ENCODE data around the gene SRP68. TPM values are rescaled to one million over a fixed set of nuclear protein-coding genes. Genes with fewer than 3 reads are reported as not detected.

The SRP68 gene
- total RNA-seq, 1 experiment from 2014 or later, result 37.3 TPM

DNA sequence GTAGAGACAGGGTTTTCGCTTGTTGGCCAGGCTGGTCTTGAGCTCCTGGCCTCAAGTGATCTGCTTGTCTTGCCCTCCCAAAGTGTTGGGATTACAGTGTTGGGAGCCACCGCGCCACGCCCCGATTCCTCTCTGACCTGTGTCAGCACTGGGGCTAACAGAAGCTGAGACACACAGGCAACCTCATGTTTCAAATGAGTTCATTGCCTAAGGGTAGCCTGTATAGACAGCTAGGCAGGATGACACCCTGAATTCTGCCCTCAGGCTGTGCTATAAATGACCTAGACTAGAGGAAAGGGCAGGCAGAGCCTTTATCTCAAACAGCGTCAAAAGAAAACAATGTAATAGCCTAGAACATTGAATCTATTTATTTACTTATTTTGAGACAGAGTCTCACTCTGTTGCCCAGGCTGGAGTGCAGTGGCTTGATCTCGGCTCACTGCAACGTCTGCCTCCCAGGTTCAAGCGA is 74.0 kb downstream of the SRP68 start:
- DNase-seq (ENCODE audit: low spot score), result no peak

DNA sequence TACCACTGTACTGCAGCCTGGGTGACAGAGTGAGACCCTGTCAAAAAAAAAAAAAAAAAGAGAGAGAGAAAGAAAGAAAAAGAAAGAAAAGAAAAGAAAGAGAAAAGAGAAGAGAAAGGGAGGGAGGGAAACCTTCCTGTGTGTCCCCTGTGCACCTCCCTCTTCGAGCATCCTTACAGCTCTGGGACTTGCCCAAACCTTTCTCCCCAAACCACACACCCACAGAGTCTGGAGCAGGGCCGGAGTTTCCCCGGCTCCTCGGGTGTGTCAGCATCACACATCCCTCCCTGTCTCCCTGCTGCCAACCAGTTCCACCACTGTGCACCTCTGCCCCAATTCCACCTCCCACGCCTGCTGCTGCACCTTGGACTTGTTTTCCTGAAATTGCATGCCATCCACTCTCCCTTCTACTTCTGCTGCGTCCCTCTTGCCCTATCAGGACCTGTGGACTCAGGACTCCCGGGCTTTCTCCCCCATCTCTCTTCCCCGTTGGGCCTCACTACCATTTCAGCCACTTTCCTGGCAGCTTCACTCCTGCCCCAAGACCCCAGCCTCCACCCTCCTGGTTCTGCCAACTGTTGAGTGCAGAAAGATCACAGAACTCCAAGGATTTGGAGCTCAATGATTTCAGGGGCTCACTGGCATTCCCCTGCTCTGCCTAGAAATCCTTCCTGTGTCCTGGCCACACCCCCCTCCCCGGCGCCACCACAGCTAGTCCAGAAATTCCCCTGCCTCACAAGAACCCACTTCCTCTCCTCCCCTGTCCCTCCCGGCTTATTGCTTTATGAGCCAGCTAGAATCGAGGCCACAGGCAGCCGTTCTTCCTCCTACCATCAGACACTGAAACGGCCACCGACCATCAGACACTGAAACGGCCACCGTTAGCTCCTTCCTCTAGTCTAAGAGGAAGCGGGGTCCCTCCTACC is 75.4 kb downstream of the SRP68 start:
- DNase-seq (ENCODE audit: low spot score), result peak; percentile 85

DNA sequence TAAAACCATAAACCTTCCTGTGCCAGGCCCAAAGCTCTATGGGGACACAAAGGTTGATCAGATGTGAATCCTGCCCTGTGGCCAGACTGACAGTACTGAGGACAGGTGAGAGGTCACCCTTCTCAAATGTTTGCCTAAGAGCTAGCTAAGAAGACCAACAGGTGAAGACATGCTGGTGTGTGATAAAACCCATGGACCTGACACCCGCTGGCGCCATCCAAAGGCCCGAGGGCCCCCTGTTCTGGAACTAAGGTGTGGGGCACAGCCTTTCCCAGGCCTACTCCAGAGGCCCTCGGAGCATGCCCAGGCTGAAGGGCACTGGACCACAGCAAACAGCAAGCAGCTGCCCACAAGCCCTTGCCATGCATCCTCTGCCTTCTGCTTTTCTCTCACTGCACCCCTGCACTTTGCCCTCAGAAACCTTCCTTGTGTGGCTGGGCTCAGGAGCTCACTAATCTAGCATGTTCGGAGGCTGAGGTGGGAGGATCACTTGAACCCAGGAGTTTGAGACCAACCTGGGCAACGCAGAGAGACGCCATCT is 76.9 kb downstream of the SRP68 start:
- DNase-seq (ENCODE audit: low spot score), result no peak

DNA sequence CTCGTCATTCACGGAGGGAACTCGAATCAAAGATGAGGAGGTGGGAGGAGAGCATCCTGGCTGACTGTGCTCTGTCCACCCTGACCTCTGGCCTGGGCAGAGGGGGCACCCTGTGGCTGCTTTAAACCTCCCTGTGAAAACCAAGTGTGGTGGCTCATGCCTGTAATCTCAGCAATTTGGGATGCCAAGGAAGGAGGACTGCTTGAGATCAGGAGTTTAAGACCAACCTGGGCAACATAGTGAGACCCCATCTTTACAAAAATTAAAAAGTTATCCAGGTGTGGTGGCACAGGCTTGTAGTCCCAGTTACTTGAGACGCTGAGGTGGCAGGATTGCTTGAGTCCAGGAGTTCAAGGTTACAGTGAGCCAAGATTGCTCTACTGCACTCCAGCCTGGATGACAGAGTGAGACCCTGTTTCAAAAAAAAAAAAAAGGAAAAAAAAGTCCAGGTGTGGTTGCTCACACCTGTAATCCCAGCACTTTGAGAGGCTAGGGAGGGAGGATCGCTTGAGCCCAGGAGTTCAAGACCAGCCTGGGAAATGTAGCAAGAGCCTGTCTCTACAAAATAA is 77.4 kb downstream of the SRP68 start:
- no peak for DNase-seq (ENCODE audit: low spot score)

DNA sequence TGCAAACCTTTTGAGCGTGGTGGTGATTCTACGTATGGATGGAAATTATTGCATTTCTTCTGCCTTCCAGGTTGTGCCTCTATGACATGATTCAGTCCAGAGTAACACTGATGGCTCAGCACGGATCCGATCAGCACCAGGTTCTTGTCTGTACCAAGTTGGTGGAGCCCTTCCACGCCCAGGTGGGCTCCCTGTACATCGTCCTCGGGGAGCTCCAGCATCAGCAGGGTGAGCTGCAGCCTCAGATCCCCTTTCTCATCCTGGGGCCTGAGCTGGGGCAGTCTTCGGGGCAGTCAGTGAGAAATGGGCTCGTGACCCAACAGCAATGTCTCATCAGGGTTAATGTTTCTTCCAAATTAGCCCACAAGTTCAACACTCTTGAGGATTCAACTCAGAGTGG is 80.9 kb downstream of the SRP68 start:
- DNase-seq (ENCODE audit: low spot score), result no peak

Other genes starting within 250 kb of the SRP68 start
- 1.9 and 2.9 TPM in 2 replicates for gene UNC13D, start 228.1 kb downstream of the SRP68 start, total RNA-seq (2014; rRNA removed; shearing (Covaris generic))
- gene WBP2, start 217.2 kb downstream of the SRP68 start, total RNA-seq (2014; rRNA removed; shearing (Covaris generic)), result 14.8 and 26.3 TPM in 2 replicates
- 12.9 and 13.5 TPM in 2 replicates for gene TRIM47, start 193.9 kb downstream of the SRP68 start, total RNA-seq (2014; rRNA removed; shearing (Covaris generic))
- gene TRIM65, start 175.6 kb downstream of the SRP68 start, total RNA-seq (2014; rRNA removed; shearing (Covaris generic)), result 8.4 and 10.5 TPM in 2 replicates
- 39.1 and 54.0 TPM in 2 replicates for gene MRPL38, start 167.6 kb downstream of the SRP68 start, total RNA-seq (2014; rRNA removed; shearing (Covaris generic))
- gene FBF1, start 131.5 kb downstream of the SRP68 start, total RNA-seq (2014; rRNA removed; shearing (Covaris generic)), result 11.2 and 11.8 TPM in 2 replicates
- gene ACOX1, start 93.4 kb downstream of the SRP68 start, total RNA-seq (2014; rRNA removed; shearing (Covaris generic)), result 30.0 and 31.5 TPM in 2 replicates
- 18.1 and 28.2 TPM in 2 replicates for gene TEN1, start 93.3 kb downstream of the SRP68 start, total RNA-seq (2014; rRNA removed; shearing (Covaris generic))
- 0.49 and 1.9 TPM in 2 replicates for gene CDK3, start 71.7 kb downstream of the SRP68 start, total RNA-seq (2014; rRNA removed; shearing (Covaris generic))
- gene EVPL, start 45.2 kb downstream of the SRP68 start, total RNA-seq (2014; rRNA removed; shearing (Covaris generic)), result not detected in 2 replicates
- 0.14 TPM in 1 of 2 replicates, not detected in the other for gene GALR2, start 2.3 kb upstream of the SRP68 start, total RNA-seq (2014; rRNA removed; shearing (Covaris generic))
- not detected in 2 replicates for gene ZACN, start 6.7 kb upstream of the SRP68 start, total RNA-seq (2014; rRNA removed; shearing (Covaris generic))
- 51.4 and 51.5 TPM in 2 replicates for gene EXOC7, start 31.3 kb upstream of the SRP68 start, total RNA-seq (2014; rRNA removed; shearing (Covaris generic))
- not detected in 2 replicates for gene FOXJ1, start 68.7 kb upstream of the SRP68 start, total RNA-seq (2014; rRNA removed; shearing (Covaris generic))
- 6.8 and 7.8 TPM in 2 replicates for gene RNF157, start 168.0 kb upstream of the SRP68 start, total RNA-seq (2014; rRNA removed; shearing (Covaris generic))
- gene UBALD2, start 192.8 kb upstream of the SRP68 start, total RNA-seq (2014; rRNA removed; shearing (Covaris generic)), result 3.9 and 7.7 TPM in 2 replicates
- gene QRICH2, start 235.8 kb upstream of the SRP68 start, total RNA-seq (2014; rRNA removed; shearing (Covaris generic)), result 2.3 and 2.4 TPM in 2 replicates